MCF 10A (cell line): ENCODE measurements around the gene NYAP1. TPM values are rescaled to one million over a fixed set of nuclear protein-coding genes. Genes with fewer than 3 reads are reported as not detected.

Experiments used
- BruUV-seq: library from RNA; stranded (reverse); fragments of 400-500 nt; replicated peaks from 2 replicates; lab custom pipeline; 2021; lab: Mats Ljungman, UMichigan
- CTCF ChIA-PET: fragments of 300-600 bp; sonication (Branson Sonifier 250); formaldehyde crosslinking; extraction: SDS; loops from one replicate; lab custom pipeline; 2021; ENCODE audit warnings: antibody characterized with exemption, inconsistent platforms; lab: Yijun Ruan, JAX
- POLR2A ChIA-PET: fragments of 300-600, 350-650 bp; sonication (Branson Sonifier 250); formaldehyde crosslinking; extraction: SDS; loops from one replicate; lab custom pipeline; 2020; ENCODE audit warnings: antibody characterized with exemption, inconsistent platforms; lab: Yijun Ruan, JAX
- DNase-seq: peaks from one replicate; pipeline ENCODE4 v3.0.0-alpha.2; 2018; ENCODE audit not compliant: unreplicated experiment
- H3K27ac Mint-ChIP-seq: one replicate; pipeline ENCODE4 v1.8.0; 2022; ENCODE audit warnings: mild to moderate bottlenecking, low read depth, mixed read lengths; ENCODE audit not compliant: unreplicated experiment
- H3K27me3 Mint-ChIP-seq: one replicate; pipeline ENCODE4 v1.8.0; 2022; ENCODE audit warnings: mixed read lengths; ENCODE audit not compliant: insufficient read depth, unreplicated experiment
- H3K36me3 Mint-ChIP-seq: one replicate; pipeline ENCODE4 v1.8.0; 2022; ENCODE audit warnings: mild to moderate bottlenecking, moderate library complexity, mixed read lengths; ENCODE audit not compliant: insufficient read depth, unreplicated experiment
- H3K4me1 Mint-ChIP-seq: one replicate; pipeline ENCODE4 v1.8.0; 2022; ENCODE audit warnings: mixed read lengths; ENCODE audit not compliant: insufficient read depth, unreplicated experiment
- H3K4me3 Mint-ChIP-seq: one replicate; pipeline ENCODE4 v1.8.0; 2022; ENCODE audit warnings: mild to moderate bottlenecking, moderate library complexity, mixed read lengths; ENCODE audit not compliant: unreplicated experiment
- H3K9me3 Mint-ChIP-seq: one replicate; pipeline ENCODE4 v1.8.0; 2022; ENCODE audit warnings: mixed read lengths; ENCODE audit not compliant: unreplicated experiment
- CTCF ChIP-seq: fragments of 200-600 bp; IDR thresholded peaks from one replicate; pipeline ENCODE4 v1.8.0; 2022; ENCODE audit warnings: antibody characterized with exemption, mild to moderate bottlenecking; ENCODE audit not compliant: unreplicated experiment
- intact Hi-C: fragments of 100-400 bp; cut with micrococcal nuclease; formaldehyde crosslinking; loops from 2 replicates; pipeline ENCODE4 v1.14.1; 2022
- total RNA-seq: library from RNA; stranded (reverse); gene quantifications from 2 replicates; pipeline ENCODE4 v1.2.3, GENCODE V29; 2022

Gene NYAP1
- total RNA-seq, 1 experiment from 2014 or later = 0.21 TPM

- Mint-ChIP-seq H3K27ac (peak overlapping the region; percentile 78), H3K4me3 (no peak overlapping the region), H3K36me3 (peaks cover 6% of the 10 kb centered on the region), H3K4me1 (peaks cover 59% of the 10 kb centered on the region), H3K27me3 (no peaks in the 10 kb centered on the region), H3K9me3 (no peaks in the 10 kb centered on the region)
- intact Hi-C loops = no loop called here
- TF ChIP-seq CTCF = no peak
- CTCF ChIA-PET = interaction anchor here (0.7 to 2.5 kb wide), 2 partner anchors 16 to 221 kb away, joined by 3 to 23 read pairs; no protein-coding TSS in a partner anchor
- POLR2A ChIA-PET = interaction anchor here (1.5 to 3.0 kb wide), 5 partner anchors 27 to 115 kb away, joined by 5 to 17 read pairs (median 6); partner anchors contain the start of genes FBXO24, LRCH4 and ZCWPW1
- BruUV-seq = no TSS peak
- no peak for DNase-seq
Measured at GRCh38 chr7:100543586-100543985, 59.9 kb downstream of the NYAP1 start.

- ChIA-PET CTCF (interaction anchor here (0.6 to 1.8 kb wide), 8 partner anchors 11 to 108 kb away, joined by 3 to 16 read pairs (median 4); no protein-coding TSS in a partner anchor), POLR2A (interaction anchor here (1.0 to 3.2 kb wide), 10 partner anchors 11 to 418 kb away, joined by 3 to 23 read pairs (median 6); partner anchors contain the start of genes FBXO24, LRCH4, MBLAC1 and MOSPD3)
- Mint-ChIP-seq H3K27ac (peak overlapping the region; percentile 78), H3K27me3 (no peaks in the 10 kb centered on the region), H3K4me1 (peaks cover 56% of the 10 kb centered on the region), H3K36me3 (peaks cover 6% of the 10 kb centered on the region), H3K4me3 (peak overlapping the region; percentile 1), H3K9me3 (no peaks in the 10 kb centered on the region)
- no peak for DNase-seq
- intact Hi-C loops = no loop called here
- no TSS peak for BruUV-seq
- TF ChIP-seq CTCF = no peak
Measured at GRCh38 chr7:100544386-100544785, 60.7 kb downstream of the NYAP1 start.

Other genes with a start within 250 kb of the NYAP1 start
- not detected in 2 replicates for gene SPDYE3, start 176.2 kb upstream of the NYAP1 start, total RNA-seq
- gene PILRB, start 125.8 kb upstream of the NYAP1 start, total RNA-seq = 39.8 and 56.2 TPM in 2 replicates
- gene PILRA, start 110.4 kb upstream of the NYAP1 start, total RNA-seq = 0.65 and 1.6 TPM in 2 replicates
- gene ZCWPW1, start 55.2 kb upstream of the NYAP1 start, total RNA-seq = 6.5 and 8.5 TPM in 2 replicates
- gene MEPCE, start 54.1 kb upstream of the NYAP1 start, total RNA-seq = 42.8 and 59.9 TPM in 2 replicates
- 38.5 and 45.3 TPM in 2 replicates for gene PPP1R35, start 47.4 kb upstream of the NYAP1 start, total RNA-seq
- 0.49 and 0.74 TPM in 2 replicates for gene SPACDR, start 19.7 kb upstream of the NYAP1 start, total RNA-seq
- gene TSC22D4, start 4.7 kb upstream of the NYAP1 start, total RNA-seq = 36.0 and 43.8 TPM in 2 replicates
- 8.4 and 11.9 TPM in 2 replicates for gene AGFG2, start 55.3 kb downstream of the NYAP1 start, total RNA-seq
- gene SAP25, start 90.0 kb downstream of the NYAP1 start, total RNA-seq = 1.2 and 2.9 TPM in 2 replicates
- 21.4 and 22.3 TPM in 2 replicates for gene LRCH4, start 102.2 kb downstream of the NYAP1 start, total RNA-seq
- 0.37 and 1.1 TPM in 2 replicates for gene FBXO24, start 102.4 kb downstream of the NYAP1 start, total RNA-seq
- gene PCOLCE, start 118.4 kb downstream of the NYAP1 start, total RNA-seq = 2.0 and 3.6 TPM in 2 replicates
- gene MOSPD3, start 128.6 kb downstream of the NYAP1 start, total RNA-seq = 5.2 and 7.4 TPM in 2 replicates
- not detected in 2 replicates for gene TFR2, start 157.6 kb downstream of the NYAP1 start, total RNA-seq
- not detected in 2 replicates for gene ACTL6B, start 172.5 kb downstream of the NYAP1 start, total RNA-seq
- gene GNB2, start 189.8 kb downstream of the NYAP1 start, total RNA-seq = 196 and 201 TPM in 2 replicates
- gene GIGYF1, start 210.3 kb downstream of the NYAP1 start, total RNA-seq = 37.6 and 40.1 TPM in 2 replicates
- gene POP7, start 222.2 kb downstream of the NYAP1 start, total RNA-seq = 49.0 and 59.2 TPM in 2 replicates
- not detected in 2 replicates for gene EPO, start 236.5 kb downstream of the NYAP1 start, total RNA-seq
- not detected in 2 replicates for gene ZAN, start 249.7 kb downstream of the NYAP1 start, total RNA-seq